Esophagus muscularis mucosa (tissue), 4 donors: ENCODE results near the gene CDHR4. TPM values are rescaled to one million over a fixed set of nuclear protein-coding genes. Genes with fewer than 3 reads are reported as not detected.
"Not testable (repeated sequence)": the region's sequence is repeated elsewhere in the genome, so short reads cannot be mapped to it uniquely, and the experiment has no call there.

ENCODE experiments used
- DNase-seq: peaks from one replicate; pipeline ENCODE4 v3.0.0-alpha.2; 2017; ENCODE audit errors: extremely low spot score
- H3K27ac ChIP-seq, 4 donors: fragments of 200-600 bp; sonication (generic); replicated peaks in 1 of 4; 1 replicate in 3 of 4; 2 replicates in 1 of 4; pipeline ENCODE4 v1.5.1; 2016 to 2019; ENCODE audit warnings: mild to moderate bottlenecking in 1 of 4
- H3K27me3 ChIP-seq, 4 donors: fragments of 200-600 bp; sonication (generic); one replicate each; pipeline versions ENCODE4 v1.5.1 to v1.6.0; 2016 to 2019
- H3K36me3 ChIP-seq, 4 donors: fragments of 200-600 bp; sonication (generic); one replicate each; pipeline ENCODE4 v1.5.1; 2016 to 2019
- H3K4me1 ChIP-seq, 4 donors: fragments of 200-600 bp; sonication (generic); one replicate each; pipeline ENCODE4 v1.5.1; 2016 to 2019
- H3K4me3 ChIP-seq, 4 donors: fragments of 200-600 bp; sonication (generic); 1 replicate in 2 of 4; 2 replicates in 2 of 4; pipeline ENCODE4 v1.5.1; 2016 to 2019; ENCODE audit warnings: mild to moderate bottlenecking in 4 of 4, moderate library complexity in 1 of 4
- H3K9me3 ChIP-seq, 4 donors: fragments of 200-600 bp; sonication (generic); 1 replicate in 3 of 4; 2 replicates in 1 of 4; pipeline ENCODE4 v1.5.1; 2016 to 2019
- CTCF ChIP-seq, 3 experiments: fragments of 200-600 bp in 2 of 3; fragments of 450-650 bp in 1 of 3; sonication (generic) in 2 of 3; IDR thresholded peaks; one replicate each; pipeline ENCODE4 v1.5.1; 2017 to 2019; ENCODE audit warnings: antibody characterized with exemption in 3 of 3, mild to moderate bottlenecking in 2 of 3, moderate library complexity in 1 of 3
- EP300 ChIP-seq: sonication (generic); formaldehyde crosslinking; IDR thresholded peaks from one replicate; pipeline ENCODE4 v1.6.1; 2017; ENCODE audit warnings: antibody characterized with exemption
- POLR2A ChIP-seq: fragments of 450-650 bp; IDR thresholded peaks from one replicate; pipeline ENCODE4 v1.6.1; 2017; ENCODE audit warnings: antibody characterized with exemption, moderate library complexity, mild to moderate bottlenecking, low read depth
- POLR2AphosphoS5 ChIP-seq, 2 donors: sonication (generic); formaldehyde crosslinking; IDR thresholded peaks; one replicate each; pipeline ENCODE4 v1.6.1; 2017; ENCODE audit warnings: antibody characterized with exemption in 2 of 2
- WGBS: methylation state at CpG from one replicate; pipeline ENCODE4 v1.1.5; 2018; 5-methylcytosine and 5-hydroxymethylcytosine counted together
- intact Hi-C: fragments of 100-400 bp; cut with DNase I; formaldehyde crosslinking; loops from one replicate; pipeline ENCODE4 v1.15.1; 2023
- total RNA-seq, 4 donors: library from RNA; depleted of rRNA; stranded (reverse); fragments of >200 nt; gene quantifications; one replicate each; pipeline versions ENCODE4 v1.1.0 to v1.2.1, GENCODE V29; 2016

CDHR4 gene
- total RNA-seq, 4 donors from 2014 or later: 0.17 TPM; not detected in 3

DNA sequence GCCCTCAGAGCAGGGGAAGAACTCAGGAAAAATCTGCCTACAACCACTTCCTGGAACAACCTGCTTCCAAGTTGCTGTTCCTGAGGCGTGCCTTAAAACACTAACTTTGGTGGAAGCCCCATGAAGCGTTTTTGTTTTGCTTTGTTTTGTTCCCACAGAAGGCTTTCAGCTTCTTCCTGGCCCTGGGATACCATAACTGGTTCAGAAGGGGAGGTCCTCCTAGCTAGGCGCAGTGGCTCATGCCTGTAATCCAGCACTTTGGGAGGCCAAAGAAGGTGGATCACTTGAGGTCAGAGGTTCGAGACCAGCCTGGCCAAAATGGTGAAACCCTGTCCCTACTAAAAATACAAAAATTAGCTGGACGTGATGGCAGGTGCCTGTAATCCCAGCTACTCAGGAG is 12.1 kb downstream of the CDHR4 start:
- TF ChIP-seq POLR2A (no peak), CTCF (IDR thresholded peaks at IDR 0.05) (no peak), POLR2AphosphoS5 (IDR thresholded peaks at IDR 0.05) (no peak), EP300 (no peak)
- no peaks in the 10 kb centered on the region for H3K9me3 ChIP-seq
- H3K27me3 ChIP-seq: peaks cover 0 to 3% (median 0%) of the 10 kb centered on the region in 4 donors
- H3K36me3 ChIP-seq: peaks cover 0 to 21% (median 10%) of the 10 kb centered on the region in 4 donors
- H3K4me1 ChIP-seq: peaks cover 27 to 41% (median 39%) of the 10 kb centered on the region in 4 donors
- peak overlapping the region; percentile 90 to 98 (median 96) for H3K27ac ChIP-seq
- H3K4me3 ChIP-seq: no peak overlapping the region
- no peak for DNase-seq
- intact Hi-C loops: loop anchor here (5.0 kb wide), 1 partner anchor 65 kb away; the partner anchor contains the start of gene GMPPB
- WGBS: 88% methylated on average over 5 of the region's 5 CpGs

GRCh38 chr3:49787182-49787464 is 12.6 kb downstream of the CDHR4 start:
- TF ChIP-seq CTCF (IDR thresholded peaks at IDR 0.05): no peak
- TF ChIP-seq EP300: no peak
- no peak for TF ChIP-seq POLR2AphosphoS5 (IDR thresholded peaks at IDR 0.05)
- Histone ChIP-seq H3K27ac (peak overlapping the region; percentile 90 to 98 (median 96)), H3K36me3 (peaks cover 0 to 25% (median 12%) of the 10 kb centered on the region in 4 donors), H3K4me3 (peak overlapping the region; percentile 81 to 100 (median 94)), H3K9me3 (no peaks in the 10 kb centered on the region), H3K4me1 (peaks cover 30 to 45% (median 43%) of the 10 kb centered on the region in 4 donors), H3K27me3 (peaks cover 0 to 3% (median 0%) of the 10 kb centered on the region in 4 donors)
- DNase-seq: no peak
- intact Hi-C loops: loop anchor here (5.0 kb wide), 1 partner anchor 65 kb away; the partner anchor contains the start of gene GMPPB
- WGBS: 77% methylated on average over 3 of the region's 3 CpGs

DNA sequence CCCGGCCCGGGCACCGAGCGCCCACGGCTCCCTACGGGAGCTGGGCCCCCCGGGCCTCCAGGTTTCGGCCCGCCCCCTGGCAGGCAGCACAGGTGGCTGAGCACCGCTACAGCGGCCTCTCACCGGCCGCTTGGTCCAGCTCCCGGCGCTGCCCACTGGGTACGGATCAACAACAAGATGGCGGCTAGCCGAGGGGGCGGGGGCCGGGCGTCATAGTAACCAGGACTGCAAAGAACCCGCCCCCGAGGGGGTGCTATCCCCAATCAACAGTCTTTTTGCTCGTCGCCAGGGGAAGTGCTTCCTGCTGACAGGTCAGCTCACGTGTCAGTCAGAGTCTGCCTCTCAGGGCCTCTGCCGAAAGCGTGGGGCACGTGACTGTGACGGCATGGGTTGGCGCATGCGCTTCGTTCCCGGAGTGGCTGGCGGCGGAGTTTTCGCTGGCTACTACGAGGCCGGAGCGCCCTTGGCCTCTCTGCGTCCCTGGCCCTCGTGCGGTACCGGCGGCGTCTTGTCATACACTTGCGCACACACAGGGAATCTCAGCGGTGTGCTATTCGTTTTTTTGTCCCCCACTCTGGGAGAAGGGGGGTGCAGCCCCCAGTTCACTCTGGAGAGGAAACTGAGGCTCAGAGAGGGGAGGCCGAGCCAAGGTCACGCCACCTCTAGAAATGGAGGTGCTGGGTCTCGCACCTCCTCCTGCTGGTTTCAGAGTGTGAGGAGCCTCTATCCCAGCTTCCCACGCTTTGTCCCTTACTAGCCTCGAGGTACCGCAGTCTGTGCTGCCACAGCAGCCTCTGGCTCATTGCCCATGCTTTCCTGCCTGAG is 13.1 kb downstream of the CDHR4 start, which contains the start of gene IP6K1:
Gene IP6K1, minus strand, starts transcription at position 186 of the 825 bp plus-strand sequence. CDS start 38,502 bp downstream, outside the sequence.
- Histone ChIP-seq H3K36me3 (peaks cover 3 to 31% (median 15%) of the 10 kb centered on the region in 4 donors), H3K4me1 (peaks cover 34 to 51% (median 48%) of the 10 kb centered on the region in 4 donors), H3K27ac (peak within 1 kb of the TSS; percentile 90 to 98 (median 96)), H3K9me3 (no peaks in the 10 kb centered on the region), H3K4me3 (peak within 1 kb of the TSS; percentile 81 to 100 (median 94)), H3K27me3 (peaks cover 0 to 3% (median 0%) of the 10 kb centered on the region in 4 donors)
- peak; percentile 100 for DNase-seq
- intact Hi-C loops: loop anchor here (5.0 kb wide), 1 partner anchor 64 kb away; the partner anchor contains the start of gene GMPPB
- no peak for TF ChIP-seq CTCF (IDR thresholded peaks at IDR 0.05)
- no peak for TF ChIP-seq EP300
- peak; percentile 92 to 96 for TF ChIP-seq POLR2AphosphoS5 (IDR thresholded peaks at IDR 0.05)
- peak; percentile 49 for TF ChIP-seq POLR2A
- 7% methylated on average over 19 of the region's 55 CpGs for WGBS

- H3K27ac ChIP-seq: peak overlapping the region; percentile 90 to 98 (median 96)
- H3K4me3 ChIP-seq: peak overlapping the region; percentile 81 to 100 (median 94)
- TF ChIP-seq POLR2AphosphoS5 (IDR thresholded peaks at IDR 0.05) (no peak), CTCF (IDR thresholded peaks at IDR 0.05) (peak in 1 of 3 experiments; percentile 3), EP300 (no peak)
- H3K9me3 ChIP-seq: no peaks in the 10 kb centered on the region
- peaks cover 4 to 38% (median 22%) of the 10 kb centered on the region in 4 donors for H3K36me3 ChIP-seq
- H3K4me1 ChIP-seq: peaks cover 42 to 59% (median 56%) of the 10 kb centered on the region in 4 donors
- peaks cover 0 to 3% (median 0%) of the 10 kb centered on the region in 4 donors for H3K27me3 ChIP-seq
- intact Hi-C loops: loop anchor here (5.0 kb wide), 1 partner anchor 63 kb away; the partner anchor contains the start of gene GMPPB
- 3% methylated on average over 18 of the region's 50 CpGs for WGBS
- DNase-seq: peak; percentile 95
These were observed 13.9 kb downstream of the CDHR4 start for GRCh38 chr3:49785565-49786356.

DNA sequence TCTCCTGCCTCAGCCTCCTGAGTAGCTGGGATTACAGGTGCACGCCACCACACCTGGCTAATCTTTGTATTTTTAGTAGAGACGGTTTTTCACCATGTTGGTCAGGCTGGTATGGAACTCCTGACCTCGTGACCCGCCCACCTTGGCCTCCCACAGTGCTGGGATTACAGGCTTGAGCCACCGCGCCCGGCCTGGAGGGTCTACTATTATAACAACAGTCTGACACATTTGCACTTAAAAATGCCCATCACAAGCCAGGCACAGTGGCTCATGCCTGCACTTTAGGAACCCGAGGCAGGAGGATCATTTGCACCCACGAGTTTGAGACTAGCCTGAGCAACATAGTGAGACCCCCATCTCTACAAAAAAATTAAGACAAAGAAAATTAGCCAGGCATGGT is 17.4 kb downstream of the CDHR4 start:
- DNase-seq, H3K27me3 ChIP-seq, H3K9me3 ChIP-seq, intact Hi-C loops, H3K4me3 ChIP-seq, H3K27ac ChIP-seq: not testable (repeated sequence)
- Histone ChIP-seq H3K36me3 (peaks cover 4 to 47% (median 32%) of the 10 kb centered on the region in 4 donors), H3K4me1 (peaks cover 51 to 81% (median 70%) of the 10 kb centered on the region in 4 donors)
- 96% methylated on average over 9 of the region's 9 CpGs for WGBS
